ENCODE results near the gene PXT1.
"Not testable (repeated sequence)": the region's sequence is repeated elsewhere in the genome, so short reads cannot be mapped to it uniquely, and the experiment has no call there.

PXT1 gene

DNA sequence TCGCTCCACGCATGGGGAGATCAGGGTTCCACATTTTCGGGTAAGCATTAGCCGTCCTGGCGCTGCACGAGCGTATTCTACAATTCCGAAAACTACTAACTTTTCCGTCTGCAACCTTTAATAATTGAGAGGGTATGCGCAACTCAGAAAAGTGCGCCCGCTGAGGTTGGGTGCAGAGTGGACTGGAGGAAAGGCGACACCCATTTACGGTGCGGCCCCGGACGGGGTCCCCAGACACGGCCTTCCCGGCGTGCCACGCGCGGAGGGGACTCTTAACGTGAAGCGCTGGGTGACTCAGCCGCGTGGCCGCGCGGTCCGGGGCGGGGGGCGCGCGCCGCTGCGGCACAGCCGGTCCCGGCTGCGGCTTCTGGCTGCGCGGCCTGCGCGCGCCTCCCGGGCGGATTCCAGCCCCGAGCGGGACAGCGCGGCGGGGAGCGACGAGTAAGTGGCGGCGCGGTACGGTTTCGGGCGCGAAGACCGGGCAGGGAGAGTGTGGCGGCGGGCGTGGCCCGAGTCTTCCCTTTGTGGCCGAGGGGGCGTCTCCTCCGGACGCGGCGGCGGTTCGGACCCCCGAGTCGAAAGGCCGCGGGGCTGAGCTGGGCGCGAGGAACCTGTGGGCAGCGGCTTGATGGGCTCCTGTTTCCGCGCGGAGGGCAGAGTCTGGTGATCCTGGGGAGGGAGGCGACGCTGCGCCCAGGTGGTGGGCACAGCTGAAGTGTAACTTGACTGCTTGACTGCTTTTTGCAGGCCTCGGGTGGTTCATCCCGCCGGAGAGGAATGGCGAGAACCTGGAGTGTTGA, at the start of gene PXT1, which contains the start of gene KCTD20:
TSS of gene PXT1 (minus strand) at position 184 of the 800 bp plus-strand sequence. CDS start 16,772 bp downstream, outside the sequence.
TSS of gene KCTD20 (plus strand) at position 330 of the 800 bp plus-strand sequence. CDS start 27,098 bp downstream, outside the sequence.
- DNase-seq = peak; percentile 84
- in situ Hi-C loops (cut with MboI; ENCODE audit: low pct_unique_long_range_greater_than_20kb, low sequenced_read_pairs) = no loop called here

- in situ Hi-C loops (cut with MboI; ENCODE audit: low pct_unique_long_range_greater_than_20kb, low sequenced_read_pairs) = no loop called here
- DNase-seq = no peak
These were observed 49.4 kb upstream of the PXT1 start for GRCh38 chr6:36492092-36492491.

DNA sequence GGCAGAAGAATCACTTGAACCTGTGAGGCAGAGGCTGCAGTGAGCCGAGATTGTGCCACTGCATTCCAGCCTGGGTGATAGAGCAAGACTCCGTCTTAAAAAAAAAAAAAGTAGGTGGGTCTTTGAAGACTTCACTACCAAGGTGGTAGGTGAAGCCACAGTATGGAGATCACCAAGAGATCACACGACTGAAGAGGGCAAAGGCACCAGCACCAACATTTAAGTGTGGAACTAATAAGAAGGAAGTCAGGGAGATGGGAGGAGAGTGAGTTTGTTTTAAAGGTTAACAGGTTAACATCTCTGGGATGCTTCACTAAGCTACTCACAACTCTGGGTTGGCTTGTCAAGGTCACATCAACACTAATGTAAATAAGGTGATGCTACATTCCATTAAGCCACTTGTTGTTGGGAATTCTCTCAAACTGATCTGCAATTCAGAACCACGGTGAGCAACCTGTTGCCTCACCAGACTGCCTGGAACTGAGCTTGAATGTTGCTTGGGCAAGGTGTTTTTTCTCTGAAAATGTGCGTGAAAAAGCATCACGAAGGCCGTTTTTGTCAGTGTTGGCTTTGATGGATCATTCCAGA, 48.8 kb upstream of the PXT1 start:
- in situ Hi-C loops (cut with MboI; ENCODE audit: low pct_unique_long_range_greater_than_20kb, low sequenced_read_pairs) = no loop called here
- no peak for DNase-seq

GRCh38 chr6:36489426-36489825, 46.8 kb upstream of the PXT1 start:
- in situ Hi-C loops (cut with MboI; ENCODE audit: low pct_unique_long_range_greater_than_20kb, low sequenced_read_pairs) = no loop called here
- DNase-seq = no peak

DNA sequence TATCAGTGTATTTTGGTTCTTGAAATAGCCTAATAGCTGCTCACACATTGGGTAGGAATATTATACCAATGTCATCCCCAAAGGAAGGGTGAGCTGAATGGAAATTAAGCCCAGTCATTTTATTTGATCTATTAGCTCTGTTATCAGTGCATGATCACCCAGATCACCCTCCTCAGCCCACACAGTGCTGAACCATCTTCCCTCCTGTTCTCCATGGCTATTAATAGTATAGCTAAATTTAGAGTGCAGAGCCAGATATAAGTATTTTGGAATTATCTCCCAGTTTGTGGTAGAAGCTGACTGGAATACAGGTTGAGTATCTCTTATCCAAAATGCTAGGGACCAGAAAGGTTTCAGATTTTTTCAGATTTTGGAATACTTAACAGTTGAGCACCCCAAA, 45.6 kb upstream of the PXT1 start:
- in situ Hi-C loops (cut with MboI; ENCODE audit: low pct_unique_long_range_greater_than_20kb, low sequenced_read_pairs) = no loop called here
- DNase-seq = no peak

DNA sequence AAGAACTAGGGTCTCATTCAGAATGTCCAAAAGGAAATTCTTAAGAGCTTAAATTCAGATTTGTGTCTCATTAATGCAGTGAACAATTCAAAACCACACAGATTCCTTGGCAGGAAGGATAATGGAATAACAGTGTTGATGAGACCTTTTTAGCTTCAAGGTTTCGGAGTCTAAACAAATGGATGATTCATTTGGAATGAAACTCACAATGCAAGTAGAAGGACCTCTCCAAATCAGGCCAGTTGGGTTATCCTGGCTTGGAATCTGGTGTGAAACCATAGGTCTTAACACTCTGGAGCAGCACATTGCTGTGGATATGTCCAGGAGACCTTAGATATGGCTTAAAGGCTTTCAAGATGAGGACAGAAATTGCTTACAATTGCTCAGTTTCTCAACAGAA, 45.0 kb upstream of the PXT1 start:
- in situ Hi-C loops (cut with MboI; ENCODE audit: low pct_unique_long_range_greater_than_20kb, low sequenced_read_pairs) = no loop called here

DNA sequence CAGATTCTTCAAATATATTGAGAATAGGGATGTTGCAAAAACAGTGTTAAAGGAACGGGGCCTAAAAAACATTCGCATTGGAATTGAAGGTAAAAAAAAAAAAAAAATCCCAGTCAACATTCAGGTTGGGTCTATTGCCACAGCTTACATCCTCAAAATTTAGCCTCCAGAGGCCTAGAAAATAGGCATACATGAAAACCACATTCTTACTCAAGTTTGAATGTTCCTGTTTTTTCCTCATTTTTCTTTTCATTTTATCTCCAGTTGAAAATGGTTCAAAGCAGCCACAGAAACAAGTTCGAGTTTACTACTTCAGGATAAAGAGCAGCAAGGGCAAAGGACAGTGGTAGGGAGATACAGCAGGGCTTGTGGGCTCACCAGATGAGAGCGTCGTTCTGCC, 42.1 kb upstream of the PXT1 start:
- in situ Hi-C loops (cut with MboI; ENCODE audit: low pct_unique_long_range_greater_than_20kb, low sequenced_read_pairs) = no loop called here
- DNase-seq = no peak

More for the DNA sequence above, 45.0 kb upstream of the PXT1 start:
- DNase-seq = no peak

GRCh38 chr6:36483326-36483725, 40.7 kb upstream of the PXT1 start:
- DNase-seq; in situ Hi-C loops (cut with MboI; ENCODE audit: low pct_unique_long_range_greater_than_20kb, low sequenced_read_pairs): not testable (repeated sequence)

DNA sequence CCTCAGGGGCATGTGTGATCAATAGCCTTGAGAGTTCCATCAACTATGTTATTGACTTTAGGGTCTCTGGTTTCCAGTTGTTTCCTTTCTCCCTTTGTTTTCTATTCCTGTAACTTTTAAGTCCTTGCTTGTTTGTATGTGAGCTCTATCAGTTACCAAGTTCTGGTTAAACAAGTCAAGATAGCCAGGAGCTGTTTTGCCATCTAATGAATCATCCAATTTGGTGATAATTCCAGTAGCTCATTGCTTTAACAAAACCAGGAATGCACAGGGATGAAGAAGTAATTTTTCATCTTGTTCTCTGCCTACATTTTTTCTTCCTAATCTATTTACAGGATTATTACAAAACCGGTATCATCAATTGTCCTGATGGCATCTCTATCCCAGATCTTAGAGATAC, 36.6 kb upstream of the PXT1 start:
- in situ Hi-C loops (cut with MboI; ENCODE audit: low pct_unique_long_range_greater_than_20kb, low sequenced_read_pairs) = no loop called here

DNA sequence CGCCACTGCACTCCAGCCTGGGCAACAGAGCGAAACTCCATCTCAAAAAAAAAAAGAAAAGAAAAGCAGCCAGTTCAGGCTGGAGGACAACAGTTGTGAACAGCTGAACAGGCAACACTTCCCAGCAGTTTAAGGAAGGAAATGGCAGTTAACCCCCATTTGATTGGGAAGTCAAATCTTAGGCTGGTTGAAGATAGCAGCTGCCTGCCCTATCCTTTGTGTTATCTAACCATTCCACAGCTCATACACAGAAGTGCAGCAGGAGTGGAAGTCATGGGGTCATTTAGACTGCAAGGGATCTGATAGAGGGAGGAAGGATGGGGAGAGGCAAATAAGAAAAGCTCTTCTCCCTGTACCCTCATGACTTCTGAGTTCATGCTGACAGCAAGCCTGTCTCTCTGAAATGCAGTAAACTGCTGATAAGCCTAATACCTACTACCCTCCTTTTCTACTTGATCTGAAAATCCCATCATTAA, 35.4 kb upstream of the PXT1 start:
- DNase-seq = peak; percentile 72

More for the DNA sequence above, 36.6 kb upstream of the PXT1 start:
- no peak for DNase-seq

DNA sequence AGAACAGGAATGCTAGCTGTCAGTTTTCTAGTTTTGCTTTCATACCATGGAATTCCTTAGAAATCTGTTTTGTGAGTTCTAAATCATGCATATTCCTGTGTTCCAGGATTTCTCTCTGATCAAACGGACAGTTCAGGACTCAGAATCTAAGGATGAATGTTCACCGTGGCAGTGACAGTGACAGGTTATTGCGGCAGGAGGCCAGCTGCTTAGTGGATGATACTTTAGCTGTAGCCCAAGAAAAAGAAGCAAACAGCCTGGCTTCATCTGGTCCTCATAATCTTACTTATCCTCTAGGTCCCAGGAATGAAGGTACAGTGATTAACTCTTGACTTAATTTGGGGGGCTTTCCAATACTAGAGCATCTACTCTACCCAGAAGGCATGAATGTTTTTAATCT, 27.3 kb upstream of the PXT1 start:
- DNase-seq = no peak
- in situ Hi-C loops (cut with MboI; ENCODE audit: low pct_unique_long_range_greater_than_20kb, low sequenced_read_pairs) = no loop called here

More for the DNA sequence above, 35.4 kb upstream of the PXT1 start:
- in situ Hi-C loops (cut with MboI; ENCODE audit: low pct_unique_long_range_greater_than_20kb, low sequenced_read_pairs) = no loop called here

DNA sequence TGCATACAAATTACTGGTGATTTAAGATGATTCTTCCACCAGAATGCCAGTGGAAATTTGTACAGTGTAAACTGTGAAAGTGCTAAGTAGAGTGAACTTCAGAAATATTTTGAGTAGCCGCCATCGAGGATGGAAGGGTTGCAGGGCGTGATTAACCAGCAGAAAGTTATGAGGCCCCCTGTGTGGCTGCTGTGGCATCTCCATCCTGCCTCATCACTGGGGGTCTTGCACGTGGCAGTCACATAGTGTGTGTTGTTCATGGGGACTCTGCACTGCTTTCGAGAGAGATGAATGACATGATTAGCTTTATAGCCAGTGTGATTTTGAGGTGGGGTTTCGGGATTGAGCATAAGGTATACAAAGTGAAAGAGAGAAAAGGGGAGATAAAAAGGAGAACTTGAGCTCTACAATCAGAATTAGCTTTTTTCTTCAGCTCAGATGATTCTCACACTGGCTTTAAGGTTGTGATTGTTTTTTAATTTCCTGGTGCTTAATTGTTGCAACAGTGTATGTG, 26.6 kb upstream of the PXT1 start:
- in situ Hi-C loops (cut with MboI; ENCODE audit: low pct_unique_long_range_greater_than_20kb, low sequenced_read_pairs) = no loop called here
- DNase-seq = no peak

GRCh38 chr6:36467625-36468024, 25.0 kb upstream of the PXT1 start:
- no peak for DNase-seq
- in situ Hi-C loops (cut with MboI; ENCODE audit: low pct_unique_long_range_greater_than_20kb, low sequenced_read_pairs) = no loop called here

- no peak for DNase-seq
- in situ Hi-C loops (cut with MboI; ENCODE audit: low pct_unique_long_range_greater_than_20kb, low sequenced_read_pairs) = no loop called here
These were observed 21.6 kb upstream of the PXT1 start for GRCh38 chr6:36464233-36464632.

GRCh38 chr6:36463676-36464075, 21.0 kb upstream of the PXT1 start:
- in situ Hi-C loops (cut with MboI; ENCODE audit: low pct_unique_long_range_greater_than_20kb, low sequenced_read_pairs) = no loop called here
- no peak for DNase-seq

GRCh38 chr6:36461646-36462045, 19.0 kb upstream of the PXT1 start:
- in situ Hi-C loops (cut with MboI; ENCODE audit: low pct_unique_long_range_greater_than_20kb, low sequenced_read_pairs) = no loop called here
- no peak for DNase-seq

DNA sequence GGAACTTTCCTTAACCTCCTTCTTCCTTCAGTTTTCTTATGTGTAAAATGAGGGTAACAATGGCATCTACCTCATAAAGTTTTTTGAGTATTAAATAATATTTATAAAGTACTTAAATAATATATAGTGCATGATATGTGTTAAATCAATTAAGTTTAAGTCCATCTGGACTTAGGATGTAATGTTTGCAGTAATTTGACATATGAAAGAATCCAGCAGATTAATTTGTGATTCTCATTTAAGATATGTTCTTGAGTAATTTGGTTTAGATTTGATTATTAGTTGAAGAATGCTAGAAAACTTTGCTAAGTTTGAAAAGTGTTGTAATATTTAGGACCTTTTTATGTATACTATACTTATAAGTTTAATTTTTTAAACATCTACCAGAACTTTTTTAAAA, 18.3 kb upstream of the PXT1 start:
- in situ Hi-C loops (cut with MboI; ENCODE audit: low pct_unique_long_range_greater_than_20kb, low sequenced_read_pairs) = no loop called here
- DNase-seq = no peak

GRCh38 chr6:36459501-36459900, 16.8 kb upstream of the PXT1 start:
- no peak for DNase-seq
- in situ Hi-C loops (cut with MboI; ENCODE audit: low pct_unique_long_range_greater_than_20kb, low sequenced_read_pairs) = no loop called here

GRCh38 chr6:36455486-36456027, 12.9 kb upstream of the PXT1 start:
- in situ Hi-C loops (cut with MboI; ENCODE audit: low pct_unique_long_range_greater_than_20kb, low sequenced_read_pairs) = no loop called here
- no peak for DNase-seq

GRCh38 chr6:36452897-36453296, 10.2 kb upstream of the PXT1 start:
- in situ Hi-C loops (cut with MboI; ENCODE audit: low pct_unique_long_range_greater_than_20kb, low sequenced_read_pairs); DNase-seq: not testable (repeated sequence)
